HG03064 (cell line): ENCODE data around the gene GOLGA2.
A peak's percentile ranks its signal among the peaks of the same experiment; 100 is the strongest.

Experiments
- ATAC-seq: cut with Tn5 transposase; IDR thresholded peaks from one replicate; pipeline ENCODE4 v1.9.1; 2021; ENCODE audit warnings: low read depth; ENCODE audit not compliant: unreplicated experiment

The GOLGA2 gene

DNA sequence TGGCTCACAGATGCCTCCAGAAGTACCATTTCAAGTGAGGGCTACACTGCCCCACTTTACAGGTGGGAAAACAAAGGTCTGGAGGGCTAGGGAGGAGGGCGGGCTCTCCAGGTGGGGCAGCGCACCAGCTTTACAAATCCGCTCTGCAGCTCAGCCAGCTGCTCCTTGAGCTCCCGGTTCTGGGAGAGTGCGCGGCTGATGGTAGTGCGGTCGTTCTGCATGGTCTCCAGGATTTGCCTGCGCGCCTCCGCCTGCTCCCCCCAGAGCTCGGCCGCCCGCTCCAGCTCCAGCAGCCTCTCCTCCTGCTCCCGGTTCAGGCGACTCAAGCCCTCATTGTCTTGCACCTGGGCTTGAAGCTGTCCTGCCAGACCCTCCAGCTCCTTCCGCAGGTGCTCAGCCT lies 15.5 kb downstream of the GOLGA2 start:
- no peak for ATAC-seq

DNA sequence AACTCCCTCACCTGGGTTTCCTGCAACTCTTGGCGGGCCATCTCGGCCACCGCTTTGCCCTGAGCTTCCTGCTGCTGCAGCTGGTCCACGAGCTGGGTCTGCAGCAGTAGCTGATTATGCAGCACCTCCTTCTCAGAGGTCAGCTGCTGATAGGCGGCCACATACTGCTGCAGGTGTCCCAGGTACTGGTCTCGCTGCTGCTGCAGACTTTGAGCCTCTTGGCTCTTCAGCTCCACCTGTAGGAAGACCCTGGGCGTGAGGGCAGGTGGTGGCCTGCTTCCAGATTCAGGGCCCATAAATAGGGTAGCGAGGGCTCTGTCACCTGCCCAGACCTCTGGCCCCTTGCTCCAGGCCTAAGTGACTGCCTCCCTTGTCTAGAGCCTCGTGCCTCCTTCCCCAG lies 16.7 kb downstream of the GOLGA2 start:
- no peak for ATAC-seq

DNA sequence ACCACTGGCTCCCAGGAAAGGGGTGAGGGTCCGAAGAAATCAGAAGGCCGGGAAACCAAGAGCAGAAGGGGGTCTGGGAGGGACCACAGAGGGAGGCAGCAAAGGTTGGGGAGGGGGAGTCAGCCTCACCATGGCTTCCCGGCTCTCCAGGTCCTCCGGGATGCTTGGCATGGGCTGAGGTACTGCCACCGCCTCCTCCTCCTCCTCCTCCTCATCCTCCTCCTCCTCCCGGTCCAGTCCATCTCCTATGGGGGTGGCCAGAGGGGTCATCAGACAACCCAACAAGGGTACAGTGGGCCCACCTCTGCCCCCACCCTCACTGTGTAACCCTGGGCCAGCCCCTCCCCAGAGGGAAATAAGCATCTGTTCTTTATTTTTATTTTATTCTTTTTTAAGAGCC lies 17.5 kb downstream of the GOLGA2 start:
- ATAC-seq = no peak

DNA sequence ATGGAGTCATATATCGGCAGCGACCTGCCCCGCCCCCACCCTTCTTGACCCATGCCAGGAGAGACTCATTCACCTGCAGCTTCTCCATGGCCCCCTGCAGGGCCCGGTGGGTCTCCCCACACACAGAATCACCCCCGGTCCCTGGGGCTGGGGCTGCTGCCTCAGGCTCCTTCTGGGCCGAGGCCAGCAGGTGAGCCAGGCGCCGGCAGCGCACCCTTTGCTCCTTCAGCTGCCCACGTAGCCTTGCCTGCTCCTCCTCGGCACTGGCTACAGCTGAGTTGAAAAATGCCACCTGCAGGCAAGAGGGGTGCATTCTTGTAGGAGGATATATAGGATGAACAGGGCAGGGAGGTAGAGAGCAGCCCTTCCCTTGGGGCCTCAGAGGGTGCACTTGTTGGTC lies 17.9 kb downstream of the GOLGA2 start:
- no peak for ATAC-seq

DNA sequence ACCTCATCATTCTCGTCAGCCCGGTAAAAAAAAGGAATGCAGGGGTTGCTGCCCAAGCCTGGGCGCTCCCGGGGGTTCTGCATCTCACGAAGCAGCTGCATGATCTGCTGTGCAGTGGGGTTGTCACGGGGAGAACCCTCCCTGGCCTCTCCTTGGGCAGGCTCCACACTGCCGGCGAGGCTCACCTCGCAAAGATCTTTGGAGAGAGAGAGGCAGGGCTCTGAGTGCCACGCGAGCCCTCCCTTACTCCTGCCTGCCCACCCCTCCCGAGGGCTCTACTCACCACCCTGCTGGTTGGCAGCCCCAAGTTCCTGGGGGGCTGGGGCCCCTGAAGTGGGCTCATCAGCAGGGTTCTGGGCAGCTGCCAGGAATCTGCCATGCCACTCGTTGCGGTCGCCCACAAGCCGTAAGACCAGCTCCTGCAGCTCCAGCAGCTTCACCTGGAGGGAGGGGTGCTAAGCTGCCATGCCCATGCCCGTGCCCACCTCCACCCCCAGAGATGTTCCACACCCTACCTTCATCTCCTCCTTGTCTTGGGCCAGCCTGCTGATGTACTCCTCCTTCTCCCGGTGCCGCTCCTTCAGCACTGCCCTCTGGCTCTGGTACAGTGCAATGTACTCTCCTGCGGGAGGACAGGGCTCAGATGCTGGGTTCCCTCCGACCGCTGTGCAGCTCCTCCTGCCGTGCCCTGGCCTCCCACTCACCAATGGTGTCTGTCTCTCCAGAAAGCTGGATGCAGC lies 18.6 kb downstream of the GOLGA2 start:
- ATAC-seq = no peak

DNA sequence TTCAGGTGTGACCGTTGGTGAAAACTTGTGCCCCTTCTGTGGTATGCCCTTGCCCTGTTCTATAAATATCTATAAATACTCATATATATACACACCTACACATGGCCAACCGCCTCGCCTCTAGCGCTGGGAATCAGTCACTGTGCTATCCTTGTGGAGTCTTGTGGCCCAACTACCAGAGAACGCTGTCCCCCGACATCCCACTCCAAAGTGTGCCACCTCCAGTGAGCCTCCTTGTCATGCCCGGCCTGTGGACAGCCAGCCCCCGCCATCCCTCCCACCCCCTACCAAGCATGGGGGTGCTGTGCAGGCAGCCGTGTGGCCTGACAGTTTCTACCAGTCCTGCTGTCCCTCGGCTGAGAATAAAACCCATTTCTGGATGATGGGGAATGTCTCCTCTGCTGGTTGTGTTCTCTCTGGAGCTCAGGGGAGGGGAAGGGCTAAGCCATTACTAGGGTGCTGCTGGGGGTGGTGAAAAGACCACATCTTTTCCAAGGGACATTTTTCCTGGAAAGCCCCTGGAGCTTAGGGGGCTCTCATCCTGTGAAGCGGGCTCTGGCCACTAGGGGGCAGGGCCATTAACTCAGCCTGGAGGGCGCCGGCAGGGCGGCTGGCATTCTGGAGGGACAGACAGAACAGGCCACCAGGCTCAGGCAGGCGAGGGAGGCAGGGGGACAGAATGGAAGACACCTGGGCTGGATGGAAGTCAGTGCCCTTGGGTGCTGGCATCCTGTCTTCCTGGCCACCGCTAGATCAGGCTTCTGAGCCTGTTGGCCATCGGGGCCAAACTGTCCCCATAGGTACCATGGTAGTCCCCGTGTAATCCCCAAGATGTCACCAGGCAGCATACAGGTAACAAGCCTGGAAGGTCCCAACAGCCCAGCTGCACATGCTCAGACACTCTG lies 20.7 kb downstream of the GOLGA2 start:
- no peak for ATAC-seq

DNA sequence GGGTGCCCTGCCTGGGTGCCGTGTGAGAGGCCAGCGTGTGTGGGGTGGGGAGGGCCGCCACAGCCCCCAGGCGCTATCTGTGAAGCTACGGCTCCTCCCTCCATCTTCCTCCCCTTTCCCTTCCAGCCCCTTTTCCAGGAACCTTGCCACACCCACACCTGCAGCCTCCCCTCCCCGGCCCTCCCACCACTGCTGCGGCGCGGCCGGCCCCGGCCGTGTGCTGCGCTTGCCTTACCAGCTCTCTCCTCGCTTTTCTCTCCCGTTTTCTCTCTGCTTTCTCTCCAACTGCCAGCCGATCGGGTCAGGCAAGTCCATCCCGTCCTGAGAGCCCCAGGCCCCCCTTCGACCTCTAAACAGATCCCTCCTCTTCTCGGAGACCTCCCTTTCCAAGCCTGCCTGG lies 21.4 kb downstream of the GOLGA2 start:
- no peak for ATAC-seq

DNA sequence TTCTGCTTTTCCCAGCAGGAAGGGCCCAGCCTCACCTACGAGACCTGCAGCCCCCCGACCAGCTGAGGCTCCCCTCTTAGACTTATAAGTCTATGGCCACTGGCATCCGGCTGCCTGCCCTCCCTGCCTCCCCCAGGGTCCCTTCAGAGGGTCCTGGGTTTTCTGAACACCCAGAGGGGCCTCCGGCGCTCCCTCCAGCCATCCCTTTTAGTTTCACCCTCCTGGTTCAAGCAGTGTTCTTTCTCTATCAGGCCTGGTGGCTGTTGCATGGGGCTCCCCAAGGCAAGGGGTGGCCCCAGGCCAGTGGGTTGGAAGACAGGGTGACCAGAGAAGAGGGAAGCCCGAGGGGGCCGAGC lies 21.8 kb downstream of the GOLGA2 start:
- ATAC-seq = no peak

DNA sequence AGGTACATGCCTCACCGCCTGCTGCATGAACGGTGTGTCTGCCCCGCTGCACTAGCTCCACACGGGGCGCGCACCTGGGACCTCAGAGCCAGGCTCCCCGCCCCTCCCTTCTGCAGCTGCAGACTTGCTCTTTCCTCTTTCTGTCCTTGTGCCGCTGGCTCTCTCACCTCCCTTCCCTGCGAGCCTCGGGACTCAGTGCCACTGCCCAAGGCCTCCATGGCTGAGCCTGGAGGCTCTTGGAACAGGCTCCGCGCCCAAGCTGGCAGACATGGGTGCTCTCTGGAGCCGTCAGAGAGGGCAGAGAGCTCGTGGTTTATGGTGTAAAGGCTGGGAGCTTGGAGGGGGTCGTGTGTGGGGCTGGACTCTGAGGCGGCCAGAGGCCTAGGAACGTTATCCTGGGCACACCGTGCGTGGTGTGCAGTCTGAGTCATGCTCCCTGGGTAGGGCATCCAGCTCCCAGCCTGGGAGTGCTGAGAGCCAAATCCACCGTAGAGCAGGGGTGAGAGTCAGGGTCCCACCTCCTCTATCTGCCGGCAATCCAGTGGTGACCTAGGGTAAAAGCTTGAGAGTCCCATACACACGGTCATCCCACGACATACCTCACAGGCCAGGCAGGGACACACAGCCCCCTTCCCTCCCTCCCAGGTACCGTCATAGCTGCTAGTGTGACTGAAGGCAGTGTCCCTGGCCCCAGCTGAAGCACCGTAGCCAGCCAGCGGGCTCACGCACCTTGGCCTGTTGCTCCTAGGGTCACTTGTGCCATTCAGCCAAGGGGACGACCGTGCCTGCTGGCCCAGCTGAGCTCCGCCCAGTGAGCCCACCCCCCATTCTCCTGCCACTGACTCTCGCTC lies 22.4 kb downstream of the GOLGA2 start:
- ATAC-seq = no peak

DNA sequence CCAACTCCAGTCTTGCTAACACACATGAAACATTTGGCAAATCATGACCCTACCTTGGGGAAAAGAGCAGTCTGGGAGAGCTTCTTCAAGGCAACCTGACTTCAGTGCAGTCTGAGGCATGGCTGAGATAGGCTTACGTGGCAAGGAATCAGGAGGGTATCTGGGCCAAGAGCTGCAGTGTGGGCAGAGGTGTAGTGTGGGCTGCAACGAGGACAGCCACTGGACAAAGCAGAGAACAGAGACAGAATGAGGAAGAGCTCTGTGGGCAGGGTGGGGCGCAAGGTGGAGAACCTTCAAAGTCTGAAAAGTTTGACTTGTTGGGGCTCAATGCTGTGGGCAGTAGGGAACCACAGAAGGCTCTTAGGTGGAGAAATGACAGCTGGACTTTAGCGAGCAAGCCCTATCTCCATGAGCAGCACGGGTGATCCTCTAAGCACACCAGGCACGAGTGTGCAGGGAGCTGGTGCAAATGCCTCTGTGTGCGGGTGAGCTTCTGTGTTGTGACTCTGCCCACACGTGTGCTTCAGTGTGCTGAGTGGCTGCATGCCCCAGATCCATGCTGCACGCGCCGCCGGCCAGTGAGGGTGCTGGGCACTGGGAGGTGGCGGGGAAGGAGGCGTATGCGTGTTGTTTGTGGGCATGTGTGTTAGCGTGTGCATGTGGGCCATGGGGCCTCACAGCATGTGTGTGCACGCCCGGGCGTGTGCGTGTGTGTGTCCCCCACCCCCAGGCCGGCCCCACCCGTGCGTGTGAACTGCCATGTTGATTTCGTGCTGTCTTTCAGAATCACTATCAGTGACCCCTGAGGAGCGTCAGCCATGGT lies 23.3 kb downstream of the GOLGA2 start:
- ATAC-seq = no peak

DNA sequence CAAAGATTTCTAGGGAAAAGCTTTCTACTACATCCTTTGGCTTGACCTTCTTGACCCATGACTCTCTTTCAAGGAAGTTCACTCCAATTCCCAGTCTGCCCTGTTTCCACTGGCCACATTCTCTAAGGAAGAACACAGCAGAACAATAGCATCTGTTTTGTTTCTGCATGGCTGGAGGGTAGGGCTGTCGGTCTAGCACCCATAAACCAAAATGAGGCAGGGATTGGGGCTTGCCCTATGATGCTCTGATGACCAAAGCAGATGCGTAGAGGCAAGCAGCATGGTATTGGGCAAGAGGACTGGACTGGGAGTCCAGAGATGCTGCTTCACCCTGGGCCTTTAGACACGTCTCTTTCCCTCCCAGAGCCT lies 24.1 kb downstream of the GOLGA2 start:
- no peak for ATAC-seq

DNA sequence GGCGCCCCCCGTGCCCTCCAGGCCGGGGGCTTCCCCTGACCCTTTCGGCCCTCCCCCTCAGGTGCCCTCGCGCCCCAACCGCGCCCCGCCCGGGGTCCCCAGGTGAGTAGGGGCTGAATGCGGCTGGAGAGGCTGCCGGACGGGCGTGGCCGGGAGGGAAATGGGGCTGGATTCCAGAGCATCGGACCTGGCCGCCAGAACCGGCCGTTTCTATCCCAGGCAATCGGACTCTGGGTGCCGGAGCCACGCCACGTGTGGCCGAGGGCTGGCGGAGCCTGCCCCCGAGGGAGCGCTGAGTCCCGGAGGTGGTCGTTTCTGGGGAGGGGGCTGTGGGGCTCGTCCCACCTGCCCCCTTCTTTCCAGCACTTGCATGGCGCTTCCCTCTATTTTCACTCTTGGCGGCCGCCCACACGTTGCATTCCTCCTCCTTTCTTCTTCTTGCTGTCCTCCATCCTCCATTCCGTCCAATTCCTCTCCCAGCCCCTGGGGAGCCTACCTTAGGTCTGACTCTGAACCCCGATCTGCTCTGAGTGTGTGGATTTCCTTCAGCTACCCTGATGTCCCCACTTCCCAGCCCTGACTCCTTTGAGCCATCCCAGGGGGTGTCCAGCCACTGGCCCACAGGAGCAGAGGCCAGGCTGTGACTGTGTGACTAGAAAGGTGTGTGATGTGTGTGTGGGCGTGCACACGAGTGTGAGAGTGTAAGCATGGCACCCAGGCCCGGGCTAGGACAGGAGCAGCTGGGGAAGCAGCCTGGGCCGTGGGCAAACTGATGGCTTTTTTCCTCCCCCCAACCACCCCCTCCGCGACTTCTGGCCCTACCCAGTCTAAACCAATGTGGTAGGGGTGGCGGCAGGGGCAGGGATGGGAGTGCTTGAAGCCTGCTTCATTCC lies 24.7 kb downstream of the GOLGA2 start:
- ATAC-seq = peak; percentile 11

DNA sequence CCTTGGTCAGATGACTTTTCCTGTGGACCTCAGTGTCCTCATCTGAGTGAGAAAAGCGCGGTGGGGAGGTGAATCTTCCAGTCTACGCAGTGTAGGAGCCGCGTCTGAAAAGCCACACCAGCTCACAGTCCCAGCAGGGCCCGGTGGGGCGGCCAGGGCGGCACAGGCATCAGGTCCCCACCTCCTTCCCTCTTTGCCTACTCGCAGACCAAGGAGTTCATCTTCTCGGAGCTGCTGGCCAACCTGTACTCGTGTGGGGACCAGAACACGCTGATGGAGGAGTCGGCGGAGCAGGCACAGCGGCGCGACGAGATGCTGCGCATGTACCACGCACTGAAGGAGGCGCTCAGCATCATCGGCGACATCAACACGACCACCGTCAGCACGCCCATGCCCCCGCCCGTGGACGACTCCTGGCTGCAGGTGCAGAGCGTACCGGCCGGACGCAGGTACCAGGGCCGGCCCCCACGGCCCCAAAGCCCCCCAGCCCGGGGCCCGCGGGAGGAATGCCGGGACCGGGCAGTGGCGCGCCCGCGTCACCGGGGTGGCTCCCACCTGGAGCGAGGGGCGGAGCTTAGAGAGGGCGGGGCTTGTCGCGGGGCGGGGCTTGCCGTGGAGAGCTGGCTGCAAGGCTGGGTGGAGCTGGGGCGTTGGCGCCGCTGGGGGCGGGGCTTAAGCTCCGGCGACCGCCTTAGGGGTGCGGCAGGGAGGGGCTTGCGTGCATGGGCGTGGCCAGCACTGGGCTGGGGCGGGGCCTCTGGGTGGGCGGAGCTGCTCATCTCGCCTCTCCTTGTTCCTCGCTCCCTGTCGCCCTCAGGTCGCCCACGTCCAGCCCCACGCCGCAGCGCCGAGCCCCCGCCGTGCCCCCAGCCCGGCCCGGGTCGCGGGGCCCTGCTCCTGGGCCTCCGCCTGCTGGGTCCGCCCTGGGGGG lies 25.6 kb downstream of the GOLGA2 start:
- ATAC-seq = peak; percentile 65

DNA sequence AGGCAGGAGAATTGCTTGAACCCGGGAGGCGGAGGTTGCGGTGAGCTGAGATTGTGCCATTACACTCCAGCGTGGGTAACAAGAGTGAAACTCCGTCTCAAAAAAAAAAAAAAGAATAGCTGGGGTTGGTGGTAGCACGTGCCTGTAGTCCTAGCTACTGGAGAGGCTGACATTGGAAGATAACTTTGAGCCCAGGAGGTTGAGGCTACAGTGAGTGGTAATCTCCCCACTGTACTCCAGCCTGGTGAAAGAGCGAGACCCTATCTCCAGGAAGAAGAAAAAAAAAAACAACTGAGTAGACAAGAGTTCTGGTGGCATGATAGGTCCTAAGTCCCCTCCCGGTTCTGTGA lies 26.3 kb downstream of the GOLGA2 start:
- no peak for ATAC-seq

DNA sequence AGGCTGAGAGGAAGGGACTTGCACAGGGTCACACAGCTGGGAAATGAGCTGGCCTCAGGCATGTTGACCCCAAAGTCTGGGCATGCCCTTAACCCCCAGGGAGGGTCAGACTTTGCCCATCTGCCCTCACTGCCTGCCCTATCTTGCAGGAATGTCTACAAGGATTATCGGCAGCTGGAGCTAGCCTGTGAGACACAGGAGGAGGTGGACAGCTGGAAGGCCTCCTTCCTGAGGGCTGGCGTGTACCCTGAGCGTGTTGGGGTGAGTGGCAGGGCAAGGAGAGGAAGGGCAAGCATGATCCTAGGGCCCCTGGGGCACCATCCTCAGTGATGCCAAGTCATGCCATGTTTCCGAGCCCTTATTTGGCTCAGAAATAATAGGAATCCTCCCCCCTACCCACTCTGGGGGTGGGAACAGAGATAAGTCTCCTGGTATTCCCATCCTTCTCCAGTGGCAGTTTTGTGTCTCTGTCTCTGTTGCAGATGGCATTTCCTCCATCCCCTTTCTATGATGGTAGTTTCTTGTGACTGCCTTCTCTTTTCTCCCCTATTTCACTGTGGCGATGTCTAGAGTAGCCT lies 28.5 kb downstream of the GOLGA2 start:
- ATAC-seq = no peak

DNA sequence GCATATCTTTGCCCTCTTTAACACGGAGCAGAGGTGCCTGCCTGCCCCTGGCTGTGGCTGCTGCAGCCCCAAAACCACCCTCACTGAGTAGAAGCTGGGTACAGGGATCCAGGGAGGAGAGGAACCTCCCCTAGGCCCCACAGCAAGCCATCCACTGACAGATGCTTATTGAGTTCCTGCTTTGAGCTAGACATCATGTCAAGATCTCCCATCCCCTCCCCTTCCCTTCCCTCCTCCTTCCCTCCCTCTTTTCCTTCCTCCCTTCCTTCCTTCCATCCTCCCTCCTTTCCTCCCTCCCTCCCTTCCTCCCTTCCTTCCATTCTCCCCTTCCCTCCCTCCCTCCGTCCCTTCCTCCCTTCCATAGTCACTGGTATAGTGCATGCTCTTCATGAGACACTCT lies 29.3 kb downstream of the GOLGA2 start:
- no peak for ATAC-seq

DNA sequence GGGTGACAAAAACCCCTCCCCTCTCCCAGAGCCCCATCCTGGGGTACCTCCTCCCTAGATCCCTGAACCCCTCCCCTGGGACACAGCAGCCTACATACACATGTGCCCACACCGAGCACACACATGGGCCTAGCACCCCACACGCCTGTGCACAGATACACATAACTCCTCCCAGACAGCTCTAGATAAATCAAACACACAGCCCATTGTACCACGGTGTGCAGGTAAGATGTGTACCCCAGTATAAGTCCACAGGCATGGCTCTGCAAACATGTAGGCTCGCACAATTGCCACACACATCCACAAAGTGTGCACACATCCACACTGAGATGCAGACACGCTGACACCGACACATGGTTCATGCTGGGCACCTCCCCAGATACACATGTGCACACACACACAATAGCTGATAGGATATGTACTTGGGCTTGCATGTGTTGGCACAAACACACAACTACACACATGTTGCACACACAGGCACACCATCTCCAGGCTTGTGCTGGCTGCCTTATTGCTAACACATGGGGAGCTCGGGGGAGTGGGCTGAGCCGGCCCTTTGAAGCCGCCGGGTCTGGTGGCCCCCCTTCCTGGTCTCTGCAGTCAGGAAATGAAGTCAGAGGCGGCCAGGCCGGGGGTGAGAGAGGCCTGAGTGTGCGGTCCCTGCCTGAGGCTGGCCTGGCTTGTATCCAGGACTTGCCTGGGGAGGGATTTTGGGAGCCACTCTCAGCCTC lies 30.2 kb downstream of the GOLGA2 start:
- no peak for ATAC-seq
